Measurements from ENCODE around the gene ANGPTL1. TPM values are rescaled to one million over a fixed set of nuclear protein-coding genes. Genes with fewer than 3 reads are reported as not detected.

Gene ANGPTL1, protein sequence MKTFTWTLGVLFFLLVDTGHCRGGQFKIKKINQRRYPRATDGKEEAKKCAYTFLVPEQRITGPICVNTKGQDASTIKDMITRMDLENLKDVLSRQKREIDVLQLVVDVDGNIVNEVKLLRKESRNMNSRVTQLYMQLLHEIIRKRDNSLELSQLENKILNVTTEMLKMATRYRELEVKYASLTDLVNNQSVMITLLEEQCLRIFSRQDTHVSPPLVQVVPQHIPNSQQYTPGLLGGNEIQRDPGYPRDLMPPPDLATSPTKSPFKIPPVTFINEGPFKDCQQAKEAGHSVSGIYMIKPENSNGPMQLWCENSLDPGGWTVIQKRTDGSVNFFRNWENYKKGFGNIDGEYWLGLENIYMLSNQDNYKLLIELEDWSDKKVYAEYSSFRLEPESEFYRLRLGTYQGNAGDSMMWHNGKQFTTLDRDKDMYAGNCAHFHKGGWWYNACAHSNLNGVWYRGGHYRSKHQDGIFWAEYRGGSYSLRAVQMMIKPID
- total RNA-seq (2014; rRNA removed) = 2.0 and 3.7 TPM in 2 replicates
- 0.23 TPM for polyA plus RNA-seq (2012)

GRCh38 chr1:178870944-178871343 lies at the start of gene ANGPTL1:
ANGPTL1 (minus strand) TSS chr1:178871077; CDS start chr1:178865776, 5,301 bp downstream.
- DNase-seq (ENCODE audit: low read depth) = peak; percentile 59

- no peak for DNase-seq (ENCODE audit: low read depth)
Observed at GRCh38 chr1:178919581-178919980, 48.7 kb upstream of the ANGPTL1 start.

- DNase-seq (ENCODE audit: low read depth) = no peak
Observed at GRCh38 chr1:178918955-178919354, 48.1 kb upstream of the ANGPTL1 start.

DNA sequence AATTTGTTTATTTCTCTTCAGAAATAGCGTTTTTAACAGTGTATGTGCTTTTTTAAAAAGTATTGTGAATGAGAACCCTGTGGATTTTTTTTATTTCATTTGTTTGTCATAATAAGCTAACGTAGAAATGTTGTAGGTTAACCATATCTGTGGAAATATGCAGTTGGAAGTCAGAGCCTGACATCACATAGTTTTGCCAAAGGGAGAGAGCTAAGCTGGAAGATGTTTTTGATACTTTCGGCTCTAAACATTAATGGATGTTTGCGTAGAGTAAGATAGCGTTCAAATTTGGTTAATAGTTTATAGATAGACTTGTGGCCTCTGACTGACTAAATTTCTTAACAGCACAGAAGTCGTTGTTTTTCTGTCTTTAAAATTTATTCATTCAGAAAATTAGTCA lies 47.4 kb upstream of the ANGPTL1 start:
- no peak for DNase-seq (ENCODE audit: low read depth)

DNA sequence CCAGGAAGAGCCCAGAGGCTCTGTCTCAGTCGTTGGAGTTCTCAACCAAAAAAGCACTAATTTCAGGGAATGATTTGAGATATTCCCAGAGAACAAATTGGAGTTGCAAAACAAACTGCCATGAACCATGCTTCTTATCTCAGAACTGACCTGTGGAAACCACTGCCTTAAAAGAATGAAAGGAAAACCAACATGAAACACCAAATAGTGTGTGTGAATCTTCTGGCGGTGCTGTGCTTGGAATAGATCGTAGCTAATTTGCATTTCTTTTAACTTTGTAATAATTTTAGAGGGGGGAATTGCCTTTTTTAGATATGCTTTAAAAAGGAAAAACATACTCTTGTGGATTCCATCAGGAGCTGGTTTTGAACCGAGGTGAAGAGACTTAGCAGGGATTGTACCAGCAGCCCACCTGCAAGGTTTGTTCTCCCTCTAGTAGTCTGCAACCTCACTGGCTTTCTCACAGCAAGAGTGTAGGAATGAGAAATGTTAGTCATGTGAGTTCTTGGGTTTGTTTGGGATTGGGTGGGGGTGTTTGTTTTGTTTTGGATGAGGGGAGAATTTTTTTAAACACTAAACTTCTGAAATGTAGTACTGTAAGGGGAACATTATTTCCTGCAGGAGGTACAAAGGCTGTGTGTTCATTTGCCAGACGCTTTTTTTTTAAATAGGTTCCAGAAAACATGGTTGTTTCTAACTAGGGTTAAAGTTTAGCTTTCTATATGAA lies 45.7 kb upstream of the ANGPTL1 start:
- DNase-seq (ENCODE audit: low read depth) = no peak

- DNase-seq (ENCODE audit: low read depth) = no peak
Observed at GRCh38 chr1:178912597-178912996, 41.7 kb upstream of the ANGPTL1 start.

- DNase-seq (ENCODE audit: low read depth) = no peak
Observed at GRCh38 chr1:178910023-178910422, 39.1 kb upstream of the ANGPTL1 start.

GRCh38 chr1:178908358-178908757 lies 37.5 kb upstream of the ANGPTL1 start:
- DNase-seq (ENCODE audit: low read depth) = peak; percentile 22

DNA sequence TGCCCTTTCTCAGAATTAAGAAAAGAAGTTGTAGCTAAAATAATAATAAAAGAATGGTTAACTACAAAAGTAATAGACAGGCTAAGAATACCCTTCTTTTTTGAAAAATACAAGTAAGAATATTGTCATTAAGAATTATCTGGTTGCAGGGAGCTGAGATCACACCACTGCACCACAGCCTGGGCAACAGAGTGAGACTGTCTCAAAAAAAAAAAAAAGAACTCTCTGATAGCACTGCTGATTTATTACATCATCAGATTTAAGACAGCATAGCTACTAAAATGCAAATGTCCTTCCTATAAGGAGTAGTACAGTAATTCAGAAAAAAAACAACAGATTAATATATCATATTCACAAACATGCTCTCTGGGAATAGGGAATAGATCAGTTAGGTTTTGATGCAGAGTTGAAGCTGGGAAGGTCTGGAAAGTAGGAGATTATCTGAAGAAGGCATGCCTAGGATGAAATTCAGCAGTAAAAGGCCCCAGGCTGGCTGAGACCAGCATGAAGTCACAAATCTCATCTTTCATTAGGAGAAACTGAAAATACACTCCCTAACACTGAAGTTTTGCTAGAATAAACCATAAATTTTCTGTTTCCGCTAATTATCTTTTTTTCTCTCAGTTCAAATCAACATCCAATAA lies 30.7 kb upstream of the ANGPTL1 start:
- DNase-seq (ENCODE audit: low read depth) = no peak

GRCh38 chr1:178899402-178899801 lies 28.5 kb upstream of the ANGPTL1 start:
- DNase-seq (ENCODE audit: low read depth) = no peak

DNA sequence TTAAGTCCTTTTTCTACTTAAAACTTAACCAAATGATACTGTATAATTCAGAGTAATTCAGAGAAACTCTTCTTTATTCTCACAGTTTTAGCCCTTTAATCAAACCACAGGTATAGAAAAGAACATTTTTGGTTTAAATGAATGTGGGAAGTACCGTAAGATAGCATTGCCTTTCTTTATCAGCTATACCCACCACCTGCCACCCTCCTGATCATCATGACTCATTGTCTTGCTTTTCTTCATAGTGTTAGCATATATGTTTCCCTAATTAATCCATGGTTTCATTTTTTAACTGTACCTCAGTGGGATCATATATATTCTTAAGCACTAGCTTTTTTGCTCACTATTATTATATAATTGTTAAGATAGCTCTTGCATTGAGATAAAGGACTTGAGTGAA lies 27.5 kb upstream of the ANGPTL1 start:
- no peak for DNase-seq (ENCODE audit: low read depth)

DNA sequence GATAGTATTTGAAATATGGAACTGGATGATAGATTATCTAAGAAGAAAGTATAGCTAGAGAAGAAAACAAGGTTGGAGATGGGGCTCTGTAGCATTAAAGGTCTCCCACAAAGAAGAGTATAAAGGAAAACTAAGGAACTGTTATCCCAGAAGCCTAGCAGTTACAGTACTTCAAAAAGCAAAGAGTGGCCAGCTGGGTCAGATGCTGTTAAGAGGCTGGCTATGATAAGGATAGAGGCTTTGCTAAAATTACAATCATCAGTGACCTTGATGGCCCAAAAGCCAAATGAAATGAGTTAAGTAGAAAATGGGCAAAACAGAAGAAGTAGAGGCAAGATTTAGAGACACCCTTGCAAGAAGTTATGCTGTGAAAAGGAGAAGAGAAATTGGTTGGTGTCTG lies 25.1 kb upstream of the ANGPTL1 start:
- no peak for DNase-seq (ENCODE audit: low read depth)

DNA sequence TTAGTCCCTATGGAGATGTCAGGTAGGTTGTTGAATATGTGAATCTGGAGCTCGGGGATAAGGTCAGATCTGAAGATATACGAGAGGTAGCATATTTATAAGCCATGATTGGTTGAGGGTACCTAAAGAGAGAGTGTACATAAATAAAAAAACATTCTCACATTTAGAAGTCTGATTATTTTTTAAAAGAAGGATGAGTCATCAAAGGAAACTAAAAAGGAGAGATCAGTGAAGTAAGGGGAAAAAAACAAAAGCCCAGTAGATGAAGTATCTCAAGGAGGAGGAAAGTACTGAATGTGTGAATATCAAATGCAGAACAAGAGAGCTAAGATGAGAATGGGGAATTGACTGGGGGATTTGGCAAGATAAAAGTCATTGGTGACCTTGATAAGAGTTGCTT lies 15.7 kb upstream of the ANGPTL1 start:
- no peak for DNase-seq (ENCODE audit: low read depth)

DNA sequence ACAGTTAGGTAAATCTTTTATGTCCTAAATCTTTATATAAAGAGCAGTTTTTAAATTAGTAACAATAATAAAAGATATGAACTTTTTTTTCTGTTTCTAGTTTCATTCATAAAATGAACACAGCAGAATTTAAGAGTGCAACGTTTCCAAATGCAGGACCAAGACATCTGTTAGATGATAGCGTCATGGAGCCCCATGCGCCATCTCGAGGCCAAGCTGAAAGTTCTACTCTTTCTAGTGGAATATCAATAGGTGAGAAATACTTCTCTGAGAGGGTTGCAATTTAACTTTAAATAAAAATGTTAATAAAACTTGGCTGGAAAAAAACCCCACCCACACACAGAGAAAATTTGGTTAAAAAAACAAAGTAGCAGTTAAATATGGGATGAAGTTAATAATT lies 15.0 kb upstream of the ANGPTL1 start:
- no peak for DNase-seq (ENCODE audit: low read depth)

- no peak for DNase-seq (ENCODE audit: low read depth)
Observed at GRCh38 chr1:178881950-178882349, 11.1 kb upstream of the ANGPTL1 start.

GRCh38 chr1:178877896-178878295 lies 7.0 kb upstream of the ANGPTL1 start:
- no peak for DNase-seq (ENCODE audit: low read depth)

GRCh38 chr1:178875936-178876335 lies 5.1 kb upstream of the ANGPTL1 start:
- no peak for DNase-seq (ENCODE audit: low read depth)

- DNase-seq (ENCODE audit: low read depth) = peak; percentile 13
Observed at GRCh38 chr1:178874966-178875365, 4.1 kb upstream of the ANGPTL1 start.

- no peak for DNase-seq (ENCODE audit: low read depth)
Observed at GRCh38 chr1:178871551-178872320, 859 bp upstream of the ANGPTL1 start.

DNA sequence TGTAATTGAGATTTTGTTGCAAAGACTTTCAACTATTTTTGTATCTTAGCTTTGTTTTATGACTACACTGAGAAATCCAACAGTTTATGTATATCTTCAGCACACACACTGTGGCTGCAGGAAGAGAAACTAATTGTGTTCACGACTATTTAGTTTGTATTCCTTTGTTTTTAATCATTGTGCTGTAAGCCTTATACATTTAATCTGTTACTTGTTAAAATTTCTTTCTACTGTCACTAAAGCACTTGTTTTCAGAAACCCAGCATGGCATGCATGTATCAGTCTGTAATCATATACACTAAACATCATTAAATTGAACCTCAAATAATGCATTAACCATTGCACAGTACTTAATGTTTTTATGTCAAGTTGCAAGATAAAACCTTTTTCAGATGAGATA lies 656 bp downstream of the ANGPTL1 start:
- no peak for DNase-seq (ENCODE audit: low read depth)

- DNase-seq (ENCODE audit: low read depth) = peak; percentile 55
Observed at GRCh38 chr1:178869119-178869697, 1.7 kb downstream of the ANGPTL1 start.

Data from LHCN-M2 (cell line).